ENCODE measurements around the gene TAS2R38.

- TF ChIP-seq, protein P1, sequence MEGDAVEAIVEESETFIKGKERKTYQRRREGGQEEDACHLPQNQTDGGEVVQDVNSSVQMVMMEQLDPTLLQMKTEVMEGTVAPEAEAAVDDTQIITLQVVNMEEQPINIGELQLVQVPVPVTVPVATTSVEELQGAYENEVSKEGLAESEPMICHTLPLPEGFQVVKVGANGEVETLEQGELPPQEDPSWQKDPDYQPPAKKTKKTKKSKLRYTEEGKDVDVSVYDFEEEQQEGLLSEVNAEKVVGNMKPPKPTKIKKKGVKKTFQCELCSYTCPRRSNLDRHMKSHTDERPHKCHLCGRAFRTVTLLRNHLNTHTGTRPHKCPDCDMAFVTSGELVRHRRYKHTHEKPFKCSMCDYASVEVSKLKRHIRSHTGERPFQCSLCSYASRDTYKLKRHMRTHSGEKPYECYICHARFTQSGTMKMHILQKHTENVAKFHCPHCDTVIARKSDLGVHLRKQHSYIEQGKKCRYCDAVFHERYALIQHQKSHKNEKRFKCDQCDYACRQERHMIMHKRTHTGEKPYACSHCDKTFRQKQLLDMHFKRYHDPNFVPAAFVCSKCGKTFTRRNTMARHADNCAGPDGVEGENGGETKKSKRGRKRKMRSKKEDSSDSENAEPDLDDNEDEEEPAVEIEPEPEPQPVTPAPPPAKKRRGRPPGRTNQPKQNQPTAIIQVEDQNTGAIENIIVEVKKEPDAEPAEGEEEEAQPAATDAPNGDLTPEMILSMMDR (IDR thresholded peaks at IDR 0.05): no peak
- TF ChIP-seq POLR2AphosphoS5 (IDR thresholded peaks at IDR 0.05) (no peak), POLR2A (IDR thresholded peaks at IDR 0.05) (no peak)
Measured at GRCh38 chr7:142010952-142011548, 37.5 kb upstream of the TAS2R38 start.

Data from prostate gland (tissue), 2 donors.